DND-41 (cell line): ENCODE measurements around the gene FMN1.

Experiments
- ATAC-seq: fragments of 200-7000 bp; cut with Tn5 transposase; 3 replicates; pipeline ENCODE4 v1.9.1; 2021; ENCODE audit warnings: low read depth; ENCODE audit not compliant: insufficient read depth
- DNase-seq: peaks from one replicate; pipeline ENCODE4 v3.0.0-alpha.2; 2020
- H2AFZ ChIP-seq: 2 replicates; pipeline ENCODE4 v1.6.0; 2012; ENCODE audit warnings: low read depth, low read length
- H3K27ac ChIP-seq: 2 replicates; pipeline ENCODE4 v1.5.1; 2012; ENCODE audit warnings: low read length, inconsistent platforms
- H3K27me3 ChIP-seq: fragments of 200-600 bp; sonication (generic); 2 replicates; pipeline ENCODE4 v1.6.0; 2012; ENCODE audit warnings: low read length, mild to moderate bottlenecking, inconsistent platforms; ENCODE audit not compliant: insufficient read depth, poor library complexity
- H3K36me3 ChIP-seq: 2 replicates; pipeline ENCODE4 v1.5.1; 2012; ENCODE audit warnings: low read length, inconsistent platforms; ENCODE audit not compliant: insufficient read depth
- H3K4me1 ChIP-seq: 2 replicates; pipeline ENCODE4 v1.5.1; 2012; ENCODE audit warnings: mild to moderate bottlenecking, low read length; ENCODE audit not compliant: insufficient read depth
- H3K4me2 ChIP-seq: 2 replicates; pipeline ENCODE4 v1.6.0; 2012; ENCODE audit warnings: mild to moderate bottlenecking, moderate library complexity, low read length, inconsistent platforms; ENCODE audit not compliant: insufficient read depth
- H3K4me3 ChIP-seq, 2 experiments: fragments of 200-600 bp in 1 of 2; shearing (Covaris generic) in 1 of 2; 2 replicates each; pipeline ENCODE4 v1.5.1; 2012 to 2016; ENCODE audit warnings: inconsistent platforms in 2 of 2, low read length in 2 of 2, mild to moderate bottlenecking in 2 of 2, low read depth in 1 of 2, moderate library complexity in 1 of 2
- H3K79me2 ChIP-seq: 2 replicates; pipeline ENCODE4 v1.6.0; 2012; ENCODE audit warnings: low read length, inconsistent platforms; ENCODE audit not compliant: insufficient read depth
- H3K9ac ChIP-seq: 2 replicates; pipeline ENCODE4 v1.6.0; 2012; ENCODE audit warnings: low read depth, mild to moderate bottlenecking, inconsistent platforms, low read length, moderate library complexity
- H3K9me3 ChIP-seq: 2 replicates; pipeline ENCODE4 v1.5.1; 2012; ENCODE audit warnings: low read length, moderate library complexity, mild to moderate bottlenecking, inconsistent platforms; ENCODE audit not compliant: insufficient read depth, severe bottlenecking
- H4K20me1 ChIP-seq: 2 replicates; pipeline ENCODE4 v1.6.0; 2012; ENCODE audit warnings: low read length; ENCODE audit not compliant: insufficient read depth
- CTCF ChIP-seq: IDR thresholded peaks from 2 replicates; pipeline ENCODE4 v1.5.1; 2012; ENCODE audit warnings: borderline replicate concordance, low read length, moderate library complexity, mild to moderate bottlenecking; ENCODE audit not compliant: poor library complexity, severe bottlenecking; ENCODE audit errors: extremely low read depth
- EZH2 ChIP-seq: IDR thresholded peaks from 3 replicates; pipeline ENCODE4 v1.6.1; 2012; ENCODE audit warnings: borderline replicate concordance, low read depth, mild to moderate bottlenecking, moderate library complexity, low read length, inconsistent platforms; ENCODE audit not compliant: severe bottlenecking

FMN1 gene

GRCh38 chr15:33027306-33028035 lies 167.0 kb downstream of the FMN1 start:
- H3K36me3 ChIP-seq = no peaks in the 10 kb centered on the region
- no peak for TF ChIP-seq CTCF
- no peak for TF ChIP-seq EZH2
- DNase-seq = no peak
- no peak overlapping the region for H3K27ac ChIP-seq
- H3K4me1 ChIP-seq = no peaks in the 10 kb centered on the region
- H3K4me2 ChIP-seq = no peak overlapping the region
- H3K79me2 ChIP-seq = no peaks in the 10 kb centered on the region
- H3K9ac ChIP-seq = no peak overlapping the region
- peaks cover 3% of the 10 kb centered on the region for H3K27me3 ChIP-seq
- no peak overlapping the region for H2AFZ ChIP-seq
- H3K4me3 ChIP-seq = no peak overlapping the region
- no peaks in the 10 kb centered on the region for H4K20me1 ChIP-seq
- no peaks in the 10 kb centered on the region for H3K9me3 ChIP-seq
- no peak for ATAC-seq

- no peaks in the 10 kb centered on the region for H3K4me1 ChIP-seq
- TF ChIP-seq CTCF = no peak
- no peak for TF ChIP-seq EZH2
- H3K9ac ChIP-seq = no peak overlapping the region
- H4K20me1 ChIP-seq = no peaks in the 10 kb centered on the region
- no peak overlapping the region for H3K27ac ChIP-seq
- H3K9me3 ChIP-seq = no peaks in the 10 kb centered on the region
- H3K36me3 ChIP-seq = no peaks in the 10 kb centered on the region
- no peak overlapping the region for H3K4me3 ChIP-seq
- ATAC-seq (no peak), DNase-seq (no peak)
- peaks cover 3% of the 10 kb centered on the region for H3K27me3 ChIP-seq
- H3K79me2 ChIP-seq = no peaks in the 10 kb centered on the region
- H3K4me2 ChIP-seq = no peak overlapping the region
- H2AFZ ChIP-seq = no peak overlapping the region
Measured at GRCh38 chr15:33026614-33027013, 167.9 kb downstream of the FMN1 start.

GRCh38 chr15:33022629-33023028 lies 171.9 kb downstream of the FMN1 start:
- no peak overlapping the region for H3K4me2 ChIP-seq
- no peak overlapping the region for H2AFZ ChIP-seq
- no peak overlapping the region for H3K9ac ChIP-seq
- H3K9me3 ChIP-seq = no peaks in the 10 kb centered on the region
- H4K20me1 ChIP-seq = no peaks in the 10 kb centered on the region
- H3K4me3 ChIP-seq = no peak overlapping the region
- no peaks in the 10 kb centered on the region for H3K79me2 ChIP-seq
- ATAC-seq (no peak), DNase-seq (no peak)
- no peaks in the 10 kb centered on the region for H3K27me3 ChIP-seq
- no peaks in the 10 kb centered on the region for H3K4me1 ChIP-seq
- H3K27ac ChIP-seq = no peak overlapping the region
- no peak for TF ChIP-seq CTCF
- TF ChIP-seq EZH2 = no peak
- H3K36me3 ChIP-seq = no peaks in the 10 kb centered on the region
